Ovary (tissue), 10 donors: Measurements from ENCODE around the gene ZNF284. TPM values are rescaled to one million over a fixed set of nuclear protein-coding genes. Genes with fewer than 3 reads are reported as not detected.

ENCODE experiments used
- DNase-seq, 5 donors: peaks; one replicate each; pipeline ENCODE4 v3.0.0-alpha.2; 2019 to 2020
- H3K27ac ChIP-seq, 2 donors: fragments of 200-600 bp; one replicate each; pipeline versions ENCODE4 v1.5.1 to v1.8.0; 2019 to 2022
- H3K27me3 ChIP-seq: fragments of 200-600 bp; one replicate; pipeline ENCODE4 v1.8.0; 2022
- H3K36me3 ChIP-seq: fragments of 200-600 bp; sonication (generic); one replicate; pipeline ENCODE4 v1.5.1; 2019
- H3K4me1 ChIP-seq: one replicate; pipeline ENCODE4 v1.8.1; 2013; ENCODE audit warnings: mild to moderate bottlenecking, moderate library complexity; ENCODE audit not compliant: insufficient read depth
- H3K4me3 ChIP-seq: fragments of 200-600 bp; sonication (generic); one replicate; pipeline ENCODE4 v1.5.1; 2017
- H3K9me3 ChIP-seq, 2 donors: fragments of 200-600 bp in 1 of 2; sonication (generic) in 1 of 2; one replicate each; pipeline versions ENCODE4 v1.5.1 to v1.8.1; 2013 to 2019; ENCODE audit warnings: mild to moderate bottlenecking in 1 of 2, moderate library complexity in 1 of 2
- CTCF ChIP-seq, 3 donors: fragments of 450-650 bp in 2 of 3; fragments of 200-600 bp in 1 of 3; IDR thresholded peaks; one replicate each; pipeline versions ENCODE4 v1.5.1 to v1.8.0; 2016 to 2022; ENCODE audit warnings: antibody characterized with exemption in 3 of 3, mild to moderate bottlenecking in 1 of 3
- EP300 ChIP-seq: sonication (generic); formaldehyde crosslinking; IDR thresholded peaks from one replicate; pipeline ENCODE4 v1.6.1; 2017; ENCODE audit warnings: antibody characterized with exemption
- POLR2A ChIP-seq: fragments of 450-650 bp; IDR thresholded peaks from one replicate; pipeline ENCODE4 v1.6.1; 2017; ENCODE audit warnings: antibody characterized with exemption, mild to moderate bottlenecking, moderate library complexity
- WGBS, 3 donors: extraction: QIAGEN DNeasy Blood & Tissue Kit in 1 of 3; methylation state at CpG; one replicate each; pipeline versions ENCODE4 v1.1.5 to v1.1.7; 2013 to 2017; 5-methylcytosine and 5-hydroxymethylcytosine counted together
- intact Hi-C, 4 donors: fragments of 100-400 bp; cut with DNase I; formaldehyde crosslinking; loops; one replicate each; pipeline versions ENCODE4 v1.11.0 to v1.15.1; 2022 to 2023
- long read RNA-seq, 3 donors: library from polyadenylated mRNA in 2 of 3; unstranded in 2 of 3; transcript quantifications; one replicate each; pipeline ENCODE4 v2.0.0 and lab custom pipeline, GENCODE V29; 2021 to 2026
- polyA plus RNA-seq, 2 donors: library from polyadenylated mRNA; stranded (reverse); fragments of 200-250 nt in 1 of 2; fragments of 350-450 nt in 1 of 2; fragmentation: Illumina TruSeq in 1 of 2; extraction: RNeasy Lipid Tissue Mini Kit (QIAGEN cat#74804) in 1 of 2; gene quantifications; one replicate each; pipeline ENCODE4 v1.2.3, GENCODE V29; 2013 to 2014
- total RNA-seq, 7 donors: library from RNA; depleted of rRNA in 2 of 7; stranded (reverse); fragments of >200 nt in 2 of 7; fragmentation: NEBNext Ultra II Directional in 3 of 7; extraction: Animal tissue kit (Norgen Biotek cat#: 25700) in 3 of 7; gene quantifications; one replicate each; pipeline versions ENCODE4 v1.1.0 to v1.2.4, GENCODE V29; 2016 to 2023
- donor health status: DM: no; HTN: no; CAD: no; lungs with moderate emphysema.
- donor health status: DM: no; HTN: no; CAD: no.
- donor health status: Bipolar disorder and iron deficiency.
- donor health status: DM: yes; HTN: yes; CAD: no.
- donor health status: DM: no; HTN: no; CAD: no.
- donor health status: DM: yes; HTN: yes; CAD: no.

ZNF284 gene
- total RNA-seq (1 to 10 TPM in 6 of 7 donors, under 1 TPM in 1; 0.92 to 2.7 (median 2.1) TPM), polyA plus RNA-seq (1 to 10 TPM in 1 of 2 donors, under 1 TPM in 1; 0.90 to 2.1 TPM)
- long read RNA-seq, donor 1, full-length matches to known transcripts, result 2 of 4 reads
- long read RNA-seq, donor 1, partial matches to known transcripts, result 0 of 4 reads
- long read RNA-seq, donor 1, other reads (novel, unspliced or antisense), result 2 of 4 reads
- long read RNA-seq, donor 2, full-length matches to known transcripts, result 2 of 2 reads
- long read RNA-seq, donor 2, partial matches to known transcripts, result 0 of 2 reads
- long read RNA-seq, donor 2, other reads (novel, unspliced or antisense), result 0 of 2 reads
- long read RNA-seq, donor 3, full-length matches to known transcripts, result 2 of 3 reads
- long read RNA-seq, donor 3, partial matches to known transcripts, result 0 of 3 reads
- long read RNA-seq, donor 3, other reads (novel, unspliced or antisense), result 1 of 3 reads

- Histone ChIP-seq H3K9me3 (peaks cover 0 to 6% of the 10 kb centered on the region in 2 donors), H3K27ac (no peak within 1 kb of the TSS), H3K4me1 (no peaks in the 10 kb centered on the region), H3K4me3 (peak within 1 kb of the TSS; percentile 63), H3K27me3 (no peaks in the 10 kb centered on the region), H3K36me3 (no peaks in the 10 kb centered on the region)
- intact Hi-C loops, result no loop called here
- DNase-seq, result peak; percentile 79 to 86 (median 82)
- 0% methylated on average over 40 of the region's 40 CpGs for whole genome bisulfite sequencing, 3 donors
- TF ChIP-seq EP300 (no peak), CTCF (IDR thresholded peaks at IDR 0.05) (no peak), POLR2A (no peak)
Measured at GRCh38 chr19:44071824-44072542, at the start of gene ZNF284. Gene ZNF284, plus strand, starts transcription at chr19:44072159. Its CDS starts 4,231 bp downstream, at chr19:44076390.

DNA sequence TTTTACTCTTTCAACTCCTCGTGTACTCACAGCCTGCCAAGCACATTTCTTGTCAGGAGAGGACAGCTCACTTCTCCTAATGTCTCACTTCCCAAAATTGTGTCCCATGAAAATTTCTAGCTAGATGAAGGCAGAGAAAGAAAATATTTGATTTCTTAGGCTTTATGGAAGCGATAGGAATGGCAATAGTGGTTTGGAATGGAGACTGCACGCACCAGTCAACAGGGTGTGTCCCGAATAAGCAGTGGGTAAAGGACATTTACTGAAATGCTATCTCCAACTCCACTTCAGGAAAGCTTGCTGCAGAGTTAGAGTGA is 47.1 kb upstream of the ZNF284 start:
- Histone ChIP-seq H3K4me3 (peak overlapping the region; percentile 73), H3K36me3 (peaks cover 3% of the 10 kb centered on the region), H3K4me1 (peaks cover 4% of the 10 kb centered on the region), H3K27me3 (no peaks in the 10 kb centered on the region), H3K9me3 (peaks cover 0 to 21% of the 10 kb centered on the region in 2 donors), H3K27ac (no peak overlapping the region)
- TF ChIP-seq CTCF (IDR thresholded peaks at IDR 0.05) (no peak), POLR2A (no peak), EP300 (no peak)
- DNase-seq, result no peak
- intact Hi-C loops, result no loop called here
- WGBS, 3 donors, result 35 to 41% (median 37%) methylated on average over 4 of the region's 4 CpGs

DNA sequence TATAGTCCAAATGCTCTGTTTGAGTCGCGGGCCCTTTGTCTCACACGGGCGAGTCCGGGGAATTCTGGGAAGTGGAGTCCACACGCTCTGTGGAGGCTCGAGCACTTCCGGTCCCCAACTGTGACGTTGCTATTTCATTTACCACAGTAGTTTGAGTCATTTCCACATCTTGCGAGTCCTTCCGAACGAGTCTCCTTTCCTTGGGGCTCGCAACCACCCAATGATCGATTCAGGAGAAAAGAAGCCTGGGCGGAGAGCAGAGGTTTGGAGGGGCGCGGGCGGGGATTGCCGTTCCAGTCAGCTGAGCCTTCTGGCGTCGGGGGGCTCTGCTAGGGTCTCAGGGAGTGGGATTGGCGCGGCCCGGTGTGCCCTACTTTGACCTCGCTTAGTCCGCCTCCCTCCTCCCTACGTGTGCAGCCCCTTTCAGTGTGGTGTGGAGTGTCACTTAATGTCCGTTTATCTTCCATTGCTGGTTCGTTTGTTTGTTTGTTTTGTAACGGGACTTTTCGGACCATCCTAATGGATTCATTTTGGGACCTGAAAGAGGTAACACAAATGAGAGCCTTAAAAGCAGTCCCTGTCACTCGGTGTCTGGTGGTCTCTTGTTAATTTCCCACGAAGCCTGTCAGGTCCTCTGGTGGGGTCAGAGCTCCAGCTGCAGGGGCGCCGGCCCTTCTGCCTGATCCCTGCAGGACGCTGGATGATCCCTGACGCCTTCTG is 46.6 kb upstream of the ZNF284 start, which contains the start of gene ZNF222:
TSS of gene ZNF222 (plus strand) at position 163 of the 720 bp plus-strand sequence. CDS start at position 221, 58 bp downstream.
- DNase-seq, result peak; percentile 71 to 84 (median 76)
- WGBS, 3 donors, result 1 to 2% (median 1%) methylated on average over 37 of the region's 37 CpGs
- Histone ChIP-seq H3K9me3 (peaks cover 0 to 21% of the 10 kb centered on the region in 2 donors), H3K36me3 (peaks cover 3% of the 10 kb centered on the region), H3K27me3 (no peaks in the 10 kb centered on the region), H3K27ac (peak within 1 kb of the TSS in 1 of 2 donors; percentile 14), H3K4me3 (peak within 1 kb of the TSS; percentile 73), H3K4me1 (peaks cover 4% of the 10 kb centered on the region)
- intact Hi-C loops, result no loop called here
- TF ChIP-seq POLR2A, result peak; percentile 20
- no peak for TF ChIP-seq CTCF (IDR thresholded peaks at IDR 0.05)

- no peak for TF ChIP-seq EP300
- TF ChIP-seq CTCF (IDR thresholded peaks at IDR 0.05), result no peak
- no peak for TF ChIP-seq POLR2A
- Histone ChIP-seq H3K4me3 (no peak overlapping the region), H3K4me1 (peaks cover 4% of the 10 kb centered on the region), H3K27ac (no peak overlapping the region), H3K9me3 (peaks cover 0 to 31% of the 10 kb centered on the region in 2 donors), H3K36me3 (peaks cover 3% of the 10 kb centered on the region), H3K27me3 (no peaks in the 10 kb centered on the region)
- intact Hi-C loops, result no loop called here
- 95 to 100% (median 98%) methylated on average over 6 of the region's 6 CpGs for WGBS, 3 donors
- DNase-seq, result no peak
Measured at GRCh38 chr19:44026622-44027021, 45.3 kb upstream of the ZNF284 start.
